Omental fat pad (tissue), 4 donors: ENCODE results near the gene WDR90. TPM values are rescaled to one million over a fixed set of nuclear protein-coding genes. Genes with fewer than 3 reads are reported as not detected.

Experiments used
- ATAC-seq: fragments of 150-250 bp; one replicate; pipeline ENCODE4 v1.9.1; 2016; ENCODE audit warnings: mild to moderate bottlenecking, moderate library complexity; ENCODE audit not compliant: low FRiP score
- DNase-seq: peaks from one replicate; pipeline ENCODE4 v3.0.0-alpha.2; 2019; ENCODE audit warnings: low spot score
- total RNA-seq, 4 donors: library from RNA; depleted of rRNA; stranded (reverse); fragments of >200 nt; gene quantifications; one replicate each; pipeline ENCODE4 v1.1.0, GENCODE V29; 2016
- TF ChIP-seq, protein P1 (sequence below), 3 donors: fragments of 450-650 bp; IDR thresholded peaks; one replicate each; pipeline ENCODE4 v1.5.1; 2016 to 2017; ENCODE audit warnings: antibody characterized with exemption in 3 of 3, mild to moderate bottlenecking in 3 of 3, moderate library complexity in 2 of 3

Gene WDR90
- total RNA-seq, 4 donors from 2014 or later: 7.0 to 25.1 (median 21.2) TPM

DNA sequence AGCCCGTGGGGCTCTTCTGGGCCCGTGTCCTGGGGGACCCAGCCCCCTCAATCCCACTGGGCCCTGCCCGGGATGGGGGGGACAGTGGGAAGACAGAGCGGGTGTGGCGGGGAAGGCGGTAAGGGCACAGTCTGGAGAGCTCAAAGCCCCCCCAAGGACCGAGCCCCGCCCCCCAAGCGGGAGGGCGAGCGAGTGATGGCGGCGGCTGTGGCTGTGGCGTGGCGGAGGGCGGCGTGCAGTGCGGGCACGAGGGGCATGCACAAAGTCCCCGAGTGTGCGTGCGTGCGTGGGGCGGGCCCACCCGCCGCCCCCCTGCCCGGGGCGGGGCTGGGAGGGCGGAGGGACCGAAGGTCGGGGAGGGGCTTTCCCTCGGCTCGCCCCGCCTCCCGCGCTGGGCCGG, 44.6 kb downstream of the WDR90 start:
- TF ChIP-seq, protein P1, sequence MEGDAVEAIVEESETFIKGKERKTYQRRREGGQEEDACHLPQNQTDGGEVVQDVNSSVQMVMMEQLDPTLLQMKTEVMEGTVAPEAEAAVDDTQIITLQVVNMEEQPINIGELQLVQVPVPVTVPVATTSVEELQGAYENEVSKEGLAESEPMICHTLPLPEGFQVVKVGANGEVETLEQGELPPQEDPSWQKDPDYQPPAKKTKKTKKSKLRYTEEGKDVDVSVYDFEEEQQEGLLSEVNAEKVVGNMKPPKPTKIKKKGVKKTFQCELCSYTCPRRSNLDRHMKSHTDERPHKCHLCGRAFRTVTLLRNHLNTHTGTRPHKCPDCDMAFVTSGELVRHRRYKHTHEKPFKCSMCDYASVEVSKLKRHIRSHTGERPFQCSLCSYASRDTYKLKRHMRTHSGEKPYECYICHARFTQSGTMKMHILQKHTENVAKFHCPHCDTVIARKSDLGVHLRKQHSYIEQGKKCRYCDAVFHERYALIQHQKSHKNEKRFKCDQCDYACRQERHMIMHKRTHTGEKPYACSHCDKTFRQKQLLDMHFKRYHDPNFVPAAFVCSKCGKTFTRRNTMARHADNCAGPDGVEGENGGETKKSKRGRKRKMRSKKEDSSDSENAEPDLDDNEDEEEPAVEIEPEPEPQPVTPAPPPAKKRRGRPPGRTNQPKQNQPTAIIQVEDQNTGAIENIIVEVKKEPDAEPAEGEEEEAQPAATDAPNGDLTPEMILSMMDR (IDR thresholded peaks at IDR 0.05): no peak
- no peak for ATAC-seq
- DNase-seq: no peak

DNA sequence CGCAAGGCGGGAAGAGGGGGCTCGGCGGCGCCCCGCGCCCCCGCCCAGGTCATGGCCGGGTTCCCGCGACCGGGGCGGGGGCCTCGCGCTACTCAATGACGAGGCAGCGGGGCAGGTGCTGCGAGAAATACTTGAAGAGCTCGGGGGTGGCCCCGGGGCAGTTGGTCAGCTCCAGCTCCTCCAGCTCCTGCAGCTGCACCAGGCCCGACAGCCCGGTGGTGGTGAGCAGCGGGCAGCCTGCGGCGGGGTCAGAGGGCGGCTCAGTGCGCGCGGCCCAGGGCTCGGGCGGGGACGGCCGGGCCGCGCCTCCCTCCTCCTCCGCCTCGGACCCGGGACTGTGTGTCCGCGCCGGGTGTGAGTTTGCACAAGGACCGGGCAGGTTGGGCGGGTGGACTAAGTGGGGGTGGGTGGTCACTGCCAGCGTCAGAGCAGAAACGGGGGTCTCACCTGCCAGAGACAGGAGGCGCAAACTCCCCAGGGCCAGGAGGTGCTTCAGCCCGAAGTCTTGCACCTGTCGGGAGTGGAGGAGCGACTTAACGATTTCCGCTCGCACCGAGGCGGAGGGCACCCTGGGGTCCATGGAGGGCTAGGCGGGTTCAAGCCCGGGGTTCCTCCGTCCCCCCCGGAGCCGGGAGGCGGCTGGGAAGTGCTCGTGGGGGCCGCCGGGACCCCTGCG, 45.2 kb downstream of the WDR90 start:
- DNase-seq (no peak), ATAC-seq (no peak)
- TF ChIP-seq, protein P1 (IDR thresholded peaks at IDR 0.05): no peak

DNA sequence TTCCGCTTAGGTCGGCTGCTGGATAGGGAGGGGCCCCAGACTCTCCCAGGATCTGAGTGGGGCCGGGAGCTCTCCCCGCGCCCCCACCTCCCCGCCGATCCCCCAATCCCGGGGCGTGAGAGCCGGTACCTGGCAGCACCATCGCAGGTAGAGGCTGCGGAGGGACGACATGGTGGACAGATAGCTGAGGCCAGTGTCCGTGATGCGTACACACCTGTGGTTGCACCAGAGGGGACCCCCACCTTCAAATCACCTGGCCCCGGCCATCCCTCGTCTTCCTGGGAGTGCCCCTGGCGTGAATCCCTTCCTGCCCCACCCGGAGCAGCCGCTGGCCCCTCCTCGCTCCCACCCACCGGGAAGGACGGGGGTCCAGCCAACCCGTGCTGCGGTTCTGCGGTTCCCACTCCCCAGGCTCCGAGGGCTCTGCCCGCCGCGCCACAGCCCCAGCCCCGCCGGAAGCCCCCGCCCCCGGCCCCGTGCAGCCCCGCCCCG, 45.7 kb downstream of the WDR90 start:
- no peak for ATAC-seq
- TF ChIP-seq, protein P1 (IDR thresholded peaks at IDR 0.05): no peak
- DNase-seq: no peak

DNA sequence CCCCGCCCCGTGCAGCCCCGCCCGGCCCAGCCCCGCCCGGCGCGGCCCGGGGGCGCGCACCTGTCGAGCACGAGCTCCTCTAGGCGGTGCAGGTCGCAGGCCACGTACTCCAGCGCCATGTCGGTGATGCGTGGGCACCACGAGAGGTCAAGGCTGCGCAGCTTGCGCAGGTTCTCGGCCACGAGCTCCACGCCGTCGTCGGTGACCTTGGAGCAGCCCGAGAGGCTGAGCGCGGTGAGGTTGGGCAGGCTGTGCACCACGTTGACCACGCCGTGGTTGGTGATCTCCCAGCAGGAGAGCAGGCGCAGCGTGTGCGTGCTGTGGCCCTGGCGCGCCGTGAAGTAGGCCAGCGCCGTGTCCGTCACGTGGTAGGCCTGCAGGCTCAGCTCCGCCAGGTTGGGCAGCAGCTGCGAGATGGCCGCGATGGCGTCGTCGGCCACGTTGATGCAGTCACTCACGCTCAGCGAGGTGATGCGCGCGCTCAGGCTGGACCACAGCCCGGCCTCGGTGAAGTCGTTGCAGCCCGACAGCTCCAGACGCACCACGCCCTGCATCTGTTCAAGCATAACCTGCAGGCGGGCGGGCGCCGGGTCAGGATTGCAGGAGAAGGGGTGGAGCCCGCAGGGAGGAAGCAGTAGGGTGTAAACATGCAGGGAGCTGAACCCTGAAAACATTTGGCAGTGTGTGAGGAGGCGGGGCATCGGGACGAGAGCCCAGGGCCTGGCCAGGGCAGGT, 46.4 kb downstream of the WDR90 start:
- ATAC-seq (peak; percentile 46), DNase-seq (no peak)
- TF ChIP-seq, protein P1 (IDR thresholded peaks at IDR 0.05): no peak

DNA sequence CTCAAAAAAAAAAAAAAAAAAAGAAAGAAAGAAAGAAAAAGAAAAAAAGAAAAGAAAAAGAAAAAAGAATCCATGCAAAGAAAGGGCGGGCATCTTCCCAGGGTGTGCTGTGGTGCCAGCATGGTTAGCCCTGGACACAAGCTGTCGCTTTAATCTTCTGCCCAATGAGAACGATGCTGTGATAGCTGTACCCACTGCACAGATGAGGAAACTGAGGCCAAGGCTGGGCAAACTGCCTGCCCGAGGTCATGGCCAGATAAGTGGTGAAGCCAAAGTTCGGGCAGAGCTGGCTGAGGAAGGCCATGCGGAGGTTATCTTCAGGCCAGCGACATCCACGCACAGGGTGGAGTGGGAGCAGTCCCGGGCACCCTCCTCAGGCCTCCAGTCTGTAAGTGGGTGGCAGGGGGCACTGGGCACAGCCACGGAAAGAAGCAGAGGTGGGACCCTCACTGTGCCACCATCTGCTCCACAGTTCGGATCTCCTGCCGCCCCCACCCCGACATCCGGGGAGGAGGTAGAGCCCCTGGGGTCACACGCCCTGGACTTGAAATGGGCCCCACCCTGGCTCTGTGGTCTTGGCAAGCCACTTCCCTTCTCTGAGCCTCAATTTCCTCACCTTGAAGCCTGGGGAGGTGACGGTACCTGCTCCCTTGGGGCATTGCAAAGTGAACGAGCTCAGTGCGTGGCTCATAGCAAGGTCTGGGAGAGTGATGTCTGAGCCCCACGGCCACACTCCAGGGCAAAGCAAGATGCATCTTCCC, 49.9 kb downstream of the WDR90 start:
- TF ChIP-seq, protein P1 (IDR thresholded peaks at IDR 0.05): no peak
- no peak for ATAC-seq
- DNase-seq: no peak

DNA sequence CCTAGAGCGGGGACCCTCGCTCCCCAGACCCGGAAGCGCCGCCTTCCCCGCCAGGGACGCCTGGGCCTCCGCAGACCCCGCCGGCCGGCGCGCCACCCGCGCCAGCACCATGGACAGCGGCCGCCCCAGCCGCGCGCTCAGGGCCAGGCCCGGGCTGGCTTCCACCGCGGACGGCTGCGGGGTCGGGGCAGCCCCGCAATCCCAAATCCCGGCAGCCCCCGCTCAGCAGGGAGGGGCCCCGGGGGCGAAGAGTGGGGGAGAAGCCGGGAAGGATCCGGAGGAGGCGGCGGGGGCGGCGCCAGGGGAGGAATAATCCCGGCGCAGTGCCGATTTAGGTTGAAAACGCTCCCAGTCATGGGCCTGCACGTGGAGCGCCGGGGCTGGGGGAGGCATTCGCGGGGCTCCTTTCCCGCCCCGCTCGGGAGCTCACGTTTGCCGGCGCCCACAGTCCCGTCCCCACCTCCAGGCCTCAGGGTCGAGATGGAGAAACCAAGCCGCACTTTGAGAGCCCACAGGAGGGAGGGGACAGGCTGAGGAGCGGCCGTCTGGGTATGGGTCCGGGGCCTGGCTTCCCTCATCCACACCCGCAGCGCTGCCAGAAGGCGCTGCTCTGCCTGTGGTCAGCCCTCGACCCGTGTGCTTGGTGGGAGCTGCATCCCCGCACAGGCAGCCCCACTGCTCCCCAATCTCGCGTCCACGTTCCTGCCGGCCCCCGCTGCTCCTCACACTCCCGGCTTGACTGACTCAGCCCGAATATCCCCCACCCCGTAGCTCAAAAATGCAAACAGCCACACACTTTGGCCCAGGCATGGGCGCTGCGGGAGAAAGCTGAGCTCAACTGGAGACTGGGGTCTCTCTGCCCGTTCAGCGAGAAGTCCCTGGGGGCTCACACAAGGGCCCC, 51.8 kb downstream of the WDR90 start:
- TF ChIP-seq, protein P1 (IDR thresholded peaks at IDR 0.05): no peak
- peak; percentile 61 for ATAC-seq
- DNase-seq: no peak
